IPS DF 4.7 (cell line): Measurements from ENCODE around the gene SIM1.
A peak's percentile ranks its signal among the peaks of the same experiment; 100 is the strongest.
"Not testable (repeated sequence)": the region's sequence is repeated elsewhere in the genome, so short reads cannot be mapped to it uniquely, and the experiment has no call there.

ENCODE experiments used
- DNase-seq: peaks from one replicate; pipeline ENCODE4 v3.0.0-alpha.2; 2013; ENCODE audit warnings: low spot score; ENCODE audit errors: extremely low read depth

Gene SIM1

GRCh38 chr6:100426744-100427338 lies 37.9 kb downstream of the SIM1 start:
- no peak for DNase-seq

DNA sequence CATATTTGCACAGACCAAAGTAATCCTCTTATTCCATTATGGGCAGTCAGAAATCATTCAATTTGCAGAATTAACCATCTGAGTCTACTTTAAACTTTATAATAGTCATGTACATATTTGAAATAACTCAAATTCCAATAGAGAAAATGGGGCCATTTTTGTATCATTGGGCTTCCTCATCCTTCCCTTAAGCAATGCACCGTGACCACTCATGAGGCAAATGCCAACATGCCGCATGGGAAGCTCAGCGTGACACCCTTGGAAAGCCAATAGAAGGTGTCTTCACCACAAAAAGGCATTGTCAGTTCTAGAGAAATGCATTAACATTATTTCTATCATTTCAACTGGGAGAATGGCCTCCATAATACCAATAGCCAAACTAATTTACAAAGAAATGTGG lies 38.5 kb downstream of the SIM1 start:
- no peak for DNase-seq

- DNase-seq: peak; percentile 36
These were observed 44.0 kb downstream of the SIM1 start for GRCh38 chr6:100420711-100421110.

DNA sequence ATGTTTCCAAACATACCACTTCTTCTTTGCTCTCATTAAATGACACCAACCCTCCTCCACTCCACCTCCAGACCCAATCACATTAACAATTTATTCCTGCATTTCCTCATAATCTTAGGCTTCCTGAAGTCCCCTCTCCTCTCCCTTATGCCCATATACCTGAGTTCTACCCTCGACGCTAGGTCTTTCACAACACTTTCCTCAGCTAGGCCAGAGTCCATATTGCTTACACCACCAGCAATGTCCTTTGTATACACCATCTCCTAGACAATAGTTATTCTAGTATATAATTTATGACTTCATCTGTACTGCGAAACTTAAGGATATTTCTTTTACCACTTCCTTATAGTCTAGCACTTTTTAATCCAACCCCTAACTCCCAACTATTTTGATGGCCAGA lies 47.7 kb downstream of the SIM1 start:
- DNase-seq: no peak

DNA sequence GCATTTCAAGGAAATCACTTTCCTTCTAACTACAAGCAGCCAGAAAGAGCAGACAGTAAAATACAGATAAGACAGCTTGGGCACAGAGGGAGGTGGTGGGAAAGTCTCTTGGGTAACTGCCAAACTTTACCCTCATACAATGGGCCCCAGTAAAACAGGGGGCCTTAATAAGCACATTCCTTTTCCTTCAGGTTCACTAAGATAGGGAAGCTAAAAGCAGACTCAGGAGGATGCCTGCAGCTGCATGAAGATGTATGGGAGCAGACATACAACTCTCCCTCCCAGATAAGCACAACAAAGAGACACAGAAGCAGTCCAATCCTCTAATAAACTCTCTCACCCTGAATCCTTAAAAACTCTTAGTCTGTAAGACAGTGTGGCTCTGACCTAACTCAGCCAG lies 49.0 kb downstream of the SIM1 start:
- no peak for DNase-seq

DNA sequence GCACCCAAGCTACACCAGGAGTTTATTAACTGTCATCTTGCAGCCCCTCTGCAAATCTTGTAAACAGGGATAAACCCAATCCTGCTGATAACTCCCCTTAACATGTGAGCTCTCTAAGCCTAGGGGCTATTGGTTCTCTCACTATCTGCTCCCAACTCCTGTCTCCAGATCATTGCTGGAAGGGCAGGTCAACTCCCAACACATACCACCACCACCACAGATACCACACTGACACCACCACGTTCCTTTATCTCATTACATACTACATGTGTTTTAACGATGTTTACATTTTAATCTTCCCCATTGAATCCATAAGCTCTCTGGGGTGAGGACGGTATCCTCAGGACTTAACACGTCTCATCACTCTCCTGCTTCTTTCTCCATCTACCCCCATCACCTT lies 51.8 kb downstream of the SIM1 start:
- DNase-seq: no peak

DNA sequence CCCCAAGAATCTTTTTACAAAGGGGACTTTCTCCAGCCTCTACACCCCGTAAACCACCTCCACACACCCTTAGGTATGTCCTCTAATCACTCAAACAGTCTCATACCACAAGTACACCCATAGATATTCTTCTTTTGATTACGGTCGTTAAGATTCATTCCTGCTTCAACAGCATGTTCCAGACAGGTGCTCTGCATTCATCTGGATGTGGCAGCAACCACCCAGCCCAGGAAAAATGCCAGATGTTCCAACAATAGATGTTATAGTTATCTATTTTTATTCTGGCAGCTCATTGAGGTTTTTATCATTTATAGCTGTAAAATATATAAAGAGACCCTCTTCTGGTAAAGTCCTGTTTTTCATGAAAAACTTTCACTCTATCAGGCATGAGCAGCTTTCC lies 60.7 kb downstream of the SIM1 start:
- no peak for DNase-seq

DNA sequence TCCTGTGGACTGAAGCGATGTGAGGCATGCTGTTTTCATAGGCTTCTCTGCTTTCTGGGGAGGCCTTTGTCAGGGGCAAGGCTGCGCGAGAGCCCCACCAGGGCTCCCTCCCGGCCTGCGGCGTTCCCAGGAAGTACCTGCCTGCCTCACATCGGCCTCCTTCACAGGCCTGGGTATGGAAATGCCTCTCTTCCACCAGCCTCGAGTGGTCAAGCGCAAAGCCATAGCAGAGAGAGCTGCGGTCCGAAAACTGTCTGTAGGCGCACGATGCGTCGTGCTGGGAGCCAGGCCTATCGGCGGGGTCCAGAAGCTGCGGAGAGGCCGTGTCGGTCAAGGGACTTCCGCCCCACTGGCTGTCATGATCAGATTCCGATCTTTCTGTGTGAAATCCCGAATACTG lies 71.2 kb downstream of the SIM1 start:
- DNase-seq: no peak

DNA sequence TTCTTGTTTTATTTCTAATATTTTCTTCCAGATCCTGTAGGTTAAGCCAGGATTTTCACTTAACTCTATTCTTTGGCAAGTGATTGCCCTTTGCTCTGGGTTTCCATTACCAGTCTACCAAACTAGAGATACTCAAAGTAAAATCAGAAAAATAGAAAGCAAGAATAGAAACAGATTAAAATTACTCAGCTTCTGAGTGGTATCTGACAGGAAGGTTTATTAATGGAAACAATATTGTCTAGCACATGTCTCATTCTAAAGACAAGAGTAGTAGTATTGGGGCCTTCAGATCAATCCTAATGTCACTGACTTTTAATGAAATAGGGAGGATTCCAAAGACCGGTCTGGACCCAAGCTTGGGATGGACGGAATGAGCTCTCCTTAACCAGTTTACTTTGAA lies 72.3 kb downstream of the SIM1 start:
- no peak for DNase-seq

GRCh38 chr6:100388868-100389519 lies 75.7 kb downstream of the SIM1 start:
- DNase-seq: no peak

DNA sequence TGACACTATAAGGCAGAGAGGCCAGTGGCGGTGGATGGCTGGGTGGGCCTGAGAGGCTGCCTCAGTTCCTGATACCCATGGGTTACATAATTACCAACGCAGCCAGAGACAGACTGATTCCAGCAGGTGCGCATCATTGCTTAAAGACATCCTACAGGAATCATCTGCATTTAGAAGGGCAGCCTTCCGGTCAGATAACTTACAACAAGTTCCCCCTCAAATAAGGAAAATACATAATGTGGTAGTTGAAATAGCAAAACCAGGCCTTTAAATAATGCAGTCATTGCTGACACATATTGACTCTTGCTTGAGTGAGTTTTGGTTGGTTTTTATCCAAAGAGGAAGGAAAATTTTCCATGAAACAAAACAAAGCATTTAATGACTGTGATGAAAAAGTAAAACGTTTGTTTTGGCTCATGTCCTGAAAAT lies 81.9 kb downstream of the SIM1 start:
- no peak for DNase-seq

GRCh38 chr6:100382031-100382430 lies 82.7 kb downstream of the SIM1 start:
- DNase-seq: no peak

- DNase-seq: no peak
These were observed 83.6 kb downstream of the SIM1 start for GRCh38 chr6:100381111-100381510.

DNA sequence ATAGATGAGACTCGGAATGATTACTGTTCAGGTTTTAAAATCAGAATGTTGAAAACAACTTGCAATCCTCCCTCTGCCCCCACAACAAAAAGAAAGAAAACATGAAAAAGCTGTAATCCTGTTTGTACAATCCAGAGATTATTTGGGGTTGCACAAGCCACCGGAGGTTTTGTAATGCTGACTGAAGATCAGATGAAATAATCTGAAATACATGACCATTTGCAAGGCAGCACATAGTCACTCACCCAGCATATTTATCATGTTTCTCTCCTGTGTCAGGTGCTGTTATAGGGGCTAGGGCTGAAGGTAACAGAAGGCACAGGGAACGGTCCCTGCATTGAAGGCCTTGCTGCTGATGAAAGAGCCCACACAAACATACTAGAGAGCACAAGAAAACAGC lies 85.3 kb downstream of the SIM1 start:
- no peak for DNase-seq

GRCh38 chr6:100378576-100378975 lies 86.1 kb downstream of the SIM1 start:
- no peak for DNase-seq

- DNase-seq: no peak
These were observed 88.6 kb downstream of the SIM1 start for GRCh38 chr6:100376103-100376502.

DNA sequence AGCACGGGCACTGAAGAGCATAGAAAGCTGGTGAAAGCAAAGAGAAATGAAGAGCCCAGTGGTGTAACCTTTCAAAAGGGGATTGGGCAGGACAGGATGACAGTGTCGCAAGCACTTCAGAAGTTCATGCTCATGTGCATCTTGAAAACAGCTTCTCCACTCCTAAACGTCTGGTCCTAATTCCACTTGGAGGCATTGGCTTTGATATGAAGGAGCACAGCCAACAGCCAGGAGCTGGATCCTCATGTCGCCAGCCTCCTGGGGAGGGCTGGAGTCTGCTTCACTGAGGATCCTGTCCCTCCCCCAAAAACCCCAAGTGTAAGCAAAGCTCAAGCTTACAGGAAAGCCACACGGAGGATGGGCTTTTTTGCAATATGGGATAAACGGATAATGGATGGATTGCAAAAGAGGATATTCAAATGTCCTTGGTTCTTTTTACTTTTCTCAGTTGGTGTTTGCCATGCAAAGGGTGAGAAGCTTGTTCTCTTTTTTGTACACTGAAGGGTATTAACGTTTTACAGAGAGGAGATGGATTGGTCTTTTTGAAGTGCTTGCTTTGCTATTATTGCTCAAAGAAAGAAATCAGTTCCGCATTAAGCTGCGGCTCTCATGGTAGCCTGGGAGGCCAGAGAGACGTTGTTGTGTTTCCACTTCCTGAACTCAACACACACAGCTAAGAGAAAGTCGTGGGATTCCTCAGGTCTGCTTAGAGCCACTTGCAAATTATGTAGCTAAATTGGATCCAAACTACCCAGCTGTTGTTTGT lies 92.2 kb downstream of the SIM1 start:
- no peak for DNase-seq

DNA sequence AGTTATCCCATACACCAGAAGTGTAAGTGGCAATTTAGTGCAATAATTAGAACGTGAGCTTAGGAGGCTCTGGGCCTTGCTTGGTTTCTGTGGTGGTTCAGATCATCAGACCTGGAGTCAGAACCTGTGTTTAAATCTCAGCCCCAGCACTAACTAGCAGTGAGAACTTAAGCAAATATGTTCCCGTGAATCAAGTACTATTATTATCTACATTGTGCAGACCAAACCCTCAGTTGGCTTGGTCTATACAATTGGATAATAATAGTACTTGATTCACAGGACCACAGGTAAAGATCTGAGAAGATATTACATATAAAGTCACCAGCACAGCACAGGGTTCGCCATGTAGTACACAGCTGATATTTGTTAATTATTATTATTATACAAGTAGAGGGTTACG lies 93.1 kb downstream of the SIM1 start:
- DNase-seq: no peak

DNA sequence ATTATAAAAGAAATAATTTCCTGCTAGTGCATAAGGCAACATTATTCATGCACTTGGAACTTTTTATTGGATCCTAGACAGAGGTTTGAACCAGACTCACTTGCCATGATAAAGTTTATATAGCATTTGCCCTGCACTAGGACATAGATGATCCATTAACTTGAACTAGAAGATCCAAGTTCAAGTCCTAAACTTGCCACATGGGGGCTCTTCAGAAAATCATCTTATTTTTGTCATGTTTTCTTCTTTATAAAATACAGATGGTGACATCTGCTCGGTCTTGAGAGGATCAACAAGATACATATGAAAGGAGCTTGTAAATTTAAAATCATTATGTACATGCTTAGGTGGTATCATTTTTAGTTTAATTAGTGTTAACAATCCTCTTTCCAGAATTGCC lies 94.5 kb downstream of the SIM1 start:
- no peak for DNase-seq

DNA sequence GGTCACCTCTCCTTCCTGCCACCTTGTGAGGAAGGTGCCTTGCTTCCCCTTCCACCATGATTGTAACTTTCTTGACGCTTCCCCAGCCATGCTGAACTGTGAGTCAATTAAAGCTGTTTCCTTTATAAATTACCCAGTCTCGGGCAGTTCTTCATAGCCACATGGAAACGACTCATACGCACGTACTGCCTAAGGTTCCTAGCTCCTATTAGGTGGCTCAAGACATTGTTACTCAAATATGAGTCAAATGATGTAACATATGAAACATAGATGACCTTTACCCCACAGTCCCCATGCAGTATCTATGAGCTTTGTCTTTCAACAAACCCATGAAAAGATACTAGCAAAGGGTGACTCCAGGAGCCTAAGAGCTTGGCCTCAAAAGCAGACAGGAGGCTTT lies 98.3 kb downstream of the SIM1 start:
- DNase-seq: no peak

- no peak for DNase-seq
These were observed 101.1 kb downstream of the SIM1 start for GRCh38 chr6:100363651-100364050.

DNA sequence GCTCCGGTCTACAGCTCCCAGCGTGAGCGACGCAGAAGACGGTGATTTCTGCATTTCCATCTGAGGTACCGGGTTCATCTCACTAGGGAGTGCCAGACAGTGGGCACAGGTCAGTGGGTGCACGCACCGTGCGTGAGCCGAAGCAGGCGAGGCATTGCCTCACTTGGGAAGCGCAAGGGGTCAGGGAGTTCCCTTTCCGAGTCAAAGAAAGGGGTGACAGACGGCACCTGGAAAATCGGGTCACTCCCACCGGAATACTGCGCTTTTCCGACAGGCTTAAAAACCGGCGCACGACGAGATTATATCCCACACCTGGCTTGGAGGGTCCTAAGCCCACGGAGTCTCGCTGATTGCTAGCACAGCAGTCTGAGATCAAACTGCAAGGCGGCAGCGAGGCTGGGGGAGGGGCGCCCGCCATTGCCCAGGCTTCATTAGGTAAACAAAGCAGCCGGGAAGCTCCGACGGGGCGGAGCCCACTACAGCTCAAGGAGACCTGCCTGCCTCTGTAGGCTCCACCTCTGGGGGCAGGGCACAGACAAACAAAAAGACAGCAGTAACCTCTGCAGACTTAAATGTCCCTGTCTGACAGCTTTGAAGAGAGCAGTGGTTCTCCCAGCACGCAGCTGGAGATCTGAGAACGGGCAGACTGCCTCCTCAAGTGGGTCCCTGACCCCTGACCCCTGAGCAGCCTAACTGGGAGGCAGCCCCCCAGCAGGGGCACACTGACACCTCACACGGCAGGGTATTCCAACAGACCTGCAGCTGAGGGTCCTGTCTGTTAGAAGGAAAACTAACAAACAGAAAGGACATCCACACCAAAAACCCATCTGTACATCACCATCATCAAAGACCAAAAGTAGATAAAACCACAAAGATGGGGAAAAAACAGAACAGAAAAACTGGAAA lies 109.7 kb downstream of the SIM1 start:
- not testable (repeated sequence) for DNase-seq
